PC-3 (cell line): Measurements from ENCODE around the gene MAGI1.

ENCODE experiments used
- EZH2 ChIP-seq: fragments of 300-600 bp; sonication (generic); IDR thresholded peaks from one replicate; pipeline ENCODE4 v1.6.1; 2017; ENCODE audit warnings: antibody characterized with exemption, mild to moderate bottlenecking, low read length; ENCODE audit not compliant: unreplicated experiment
- EZH2phosphoT487 ChIP-seq: fragments of 300-600 bp; sonication (generic); IDR thresholded peaks from 2 replicates; pipeline ENCODE4 v1.6.1; 2018; ENCODE audit warnings: mild to moderate bottlenecking, antibody characterized with exemption, low read length, borderline replicate concordance
- TF ChIP-seq, protein P1 (sequence below): fragments of 300-600 bp; sonication (generic); conservative IDR thresholded peaks from 2 replicates; pipeline ENCODE4 v1.5.1; 2017; ENCODE audit warnings: antibody characterized with exemption, low read depth, mild to moderate bottlenecking, low read length

DNA sequence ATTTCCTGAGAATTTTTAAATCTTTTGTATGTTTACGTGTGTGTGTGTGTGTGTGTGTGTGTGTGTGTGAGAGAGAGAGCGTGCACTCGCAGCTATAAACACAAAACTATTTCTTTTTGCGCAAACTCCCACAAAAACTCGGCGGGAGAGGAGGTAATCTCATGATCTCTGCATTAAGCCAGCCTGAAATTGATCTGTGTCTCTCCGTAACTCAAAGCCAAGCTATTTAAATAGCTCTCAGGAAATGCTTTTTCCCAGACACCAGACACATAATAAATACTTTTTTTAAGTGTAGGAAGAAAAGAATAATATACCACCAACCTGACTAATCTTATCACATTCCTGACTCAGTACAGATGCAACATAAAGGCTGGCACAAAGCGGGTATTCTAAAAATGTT, 226.8 kb downstream of the MAGI1 start:
- no peak for TF ChIP-seq EZH2
- no peak for TF ChIP-seq EZH2phosphoT487
- TF ChIP-seq, protein P1, sequence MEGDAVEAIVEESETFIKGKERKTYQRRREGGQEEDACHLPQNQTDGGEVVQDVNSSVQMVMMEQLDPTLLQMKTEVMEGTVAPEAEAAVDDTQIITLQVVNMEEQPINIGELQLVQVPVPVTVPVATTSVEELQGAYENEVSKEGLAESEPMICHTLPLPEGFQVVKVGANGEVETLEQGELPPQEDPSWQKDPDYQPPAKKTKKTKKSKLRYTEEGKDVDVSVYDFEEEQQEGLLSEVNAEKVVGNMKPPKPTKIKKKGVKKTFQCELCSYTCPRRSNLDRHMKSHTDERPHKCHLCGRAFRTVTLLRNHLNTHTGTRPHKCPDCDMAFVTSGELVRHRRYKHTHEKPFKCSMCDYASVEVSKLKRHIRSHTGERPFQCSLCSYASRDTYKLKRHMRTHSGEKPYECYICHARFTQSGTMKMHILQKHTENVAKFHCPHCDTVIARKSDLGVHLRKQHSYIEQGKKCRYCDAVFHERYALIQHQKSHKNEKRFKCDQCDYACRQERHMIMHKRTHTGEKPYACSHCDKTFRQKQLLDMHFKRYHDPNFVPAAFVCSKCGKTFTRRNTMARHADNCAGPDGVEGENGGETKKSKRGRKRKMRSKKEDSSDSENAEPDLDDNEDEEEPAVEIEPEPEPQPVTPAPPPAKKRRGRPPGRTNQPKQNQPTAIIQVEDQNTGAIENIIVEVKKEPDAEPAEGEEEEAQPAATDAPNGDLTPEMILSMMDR: no peak
